HCEC 1CT (cell line): ENCODE measurements around the gene SLC10A3.

Source experiments
- DNase-seq: peaks from one replicate; pipeline ENCODE4 v3.0.0-alpha.2; 2017

The SLC10A3 gene

DNA sequence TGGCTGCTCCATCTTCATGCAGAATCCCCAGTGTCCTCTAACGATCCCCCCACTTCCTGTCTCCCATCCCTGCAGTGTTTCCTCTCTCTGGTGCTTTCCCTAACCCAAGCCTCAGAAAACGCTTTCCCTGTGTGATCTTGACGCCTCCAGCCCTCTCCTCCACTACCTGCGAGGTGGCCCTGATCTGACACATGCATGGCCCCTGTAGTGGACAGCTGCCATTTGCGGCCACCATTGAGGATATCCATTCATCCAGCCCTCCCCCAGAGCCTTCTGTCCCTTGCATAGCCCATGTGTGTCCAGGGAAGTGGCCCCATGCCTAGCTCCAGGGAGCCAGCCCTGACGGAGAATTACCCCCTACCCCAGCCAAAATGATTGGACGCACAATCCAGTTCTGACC, 7.1 kb downstream of the SLC10A3 start:
- no peak for DNase-seq

- no peak for DNase-seq
These were observed 7.6 kb downstream of the SLC10A3 start for GRCh38 chrX:154482786-154483185.

GRCh38 chrX:154481911-154482601, 8.4 kb downstream of the SLC10A3 start:
- no peak for DNase-seq

GRCh38 chrX:154481195-154481594, 9.2 kb downstream of the SLC10A3 start:
- DNase-seq: no peak

DNA sequence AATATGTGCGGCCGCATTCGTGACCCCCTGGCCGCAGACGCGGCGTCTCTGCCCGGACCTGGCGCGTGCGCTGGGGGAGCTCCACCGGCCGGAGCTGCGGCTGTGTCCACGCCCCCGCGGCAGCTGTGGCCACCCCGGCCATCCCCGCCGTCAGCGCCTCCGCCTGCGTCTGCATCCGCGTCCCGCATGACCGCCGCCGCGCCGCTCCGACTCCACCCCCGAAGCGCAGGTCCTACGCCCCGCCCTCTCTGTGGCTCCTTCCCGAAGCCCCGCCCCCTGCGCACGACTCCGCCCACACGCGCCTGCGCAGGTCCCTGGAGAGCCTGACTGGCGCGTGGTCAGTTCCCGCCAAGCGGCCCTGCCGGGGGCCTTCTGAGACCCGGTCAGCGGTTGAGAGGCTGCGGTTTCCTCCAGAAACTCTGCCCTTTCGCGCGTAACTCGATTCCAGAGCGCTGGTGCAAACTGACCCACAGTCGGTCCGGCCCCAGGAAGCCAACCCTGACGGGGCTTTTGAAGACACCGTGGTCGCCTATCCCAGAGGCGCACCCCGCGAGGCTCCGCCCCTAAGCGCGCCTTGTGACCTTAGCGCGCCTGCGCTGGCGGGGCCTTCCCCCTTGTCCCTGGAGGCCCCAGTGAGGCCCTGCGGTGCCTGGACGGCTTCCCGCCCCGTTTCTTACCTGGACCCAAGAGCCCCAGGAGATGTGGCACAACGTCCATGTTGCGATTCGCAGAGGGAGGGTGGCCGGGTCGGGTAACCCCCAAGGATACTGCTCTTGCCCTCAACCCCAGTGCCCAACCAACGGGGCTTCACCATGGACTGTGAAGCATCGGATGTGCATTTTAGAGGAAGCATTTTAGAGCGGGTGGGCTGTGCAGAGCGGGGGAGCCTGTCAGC, 11.5 kb downstream of the SLC10A3 start, which contains the start of gene LAGE3:
TSS of gene LAGE3 (minus strand) at position 554 of the 895 bp plus-strand sequence. CDS start at position 188, 366 bp downstream.
- peak; percentile 82 for DNase-seq

- no peak for DNase-seq
These were observed 12.4 kb downstream of the SLC10A3 start for GRCh38 chrX:154477891-154478477.

DNA sequence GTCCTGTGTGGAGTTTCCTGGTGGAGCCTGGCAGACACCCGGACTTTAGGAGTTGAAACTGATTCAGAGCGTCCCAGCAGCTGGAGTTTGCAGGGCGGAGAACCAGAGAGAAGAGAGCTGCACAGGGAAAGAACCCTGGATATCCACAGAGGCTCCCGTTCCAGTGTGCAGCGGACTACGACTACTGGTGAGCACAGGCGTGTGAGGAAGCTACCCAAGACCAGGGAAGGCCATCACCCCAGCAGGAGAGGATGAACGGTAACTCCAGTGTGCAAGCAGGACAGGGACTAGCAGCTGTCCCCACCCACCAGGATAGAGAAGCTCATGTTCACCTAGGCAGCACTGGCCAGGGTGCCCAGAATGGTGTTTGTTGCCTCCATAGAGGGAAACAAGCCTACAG, 13.6 kb downstream of the SLC10A3 start:
- no peak for DNase-seq

GRCh38 chrX:154473683-154474082, 16.7 kb downstream of the SLC10A3 start:
- no peak for DNase-seq

- DNase-seq: no peak
These were observed 17.5 kb downstream of the SLC10A3 start for GRCh38 chrX:154472685-154473632.

DNA sequence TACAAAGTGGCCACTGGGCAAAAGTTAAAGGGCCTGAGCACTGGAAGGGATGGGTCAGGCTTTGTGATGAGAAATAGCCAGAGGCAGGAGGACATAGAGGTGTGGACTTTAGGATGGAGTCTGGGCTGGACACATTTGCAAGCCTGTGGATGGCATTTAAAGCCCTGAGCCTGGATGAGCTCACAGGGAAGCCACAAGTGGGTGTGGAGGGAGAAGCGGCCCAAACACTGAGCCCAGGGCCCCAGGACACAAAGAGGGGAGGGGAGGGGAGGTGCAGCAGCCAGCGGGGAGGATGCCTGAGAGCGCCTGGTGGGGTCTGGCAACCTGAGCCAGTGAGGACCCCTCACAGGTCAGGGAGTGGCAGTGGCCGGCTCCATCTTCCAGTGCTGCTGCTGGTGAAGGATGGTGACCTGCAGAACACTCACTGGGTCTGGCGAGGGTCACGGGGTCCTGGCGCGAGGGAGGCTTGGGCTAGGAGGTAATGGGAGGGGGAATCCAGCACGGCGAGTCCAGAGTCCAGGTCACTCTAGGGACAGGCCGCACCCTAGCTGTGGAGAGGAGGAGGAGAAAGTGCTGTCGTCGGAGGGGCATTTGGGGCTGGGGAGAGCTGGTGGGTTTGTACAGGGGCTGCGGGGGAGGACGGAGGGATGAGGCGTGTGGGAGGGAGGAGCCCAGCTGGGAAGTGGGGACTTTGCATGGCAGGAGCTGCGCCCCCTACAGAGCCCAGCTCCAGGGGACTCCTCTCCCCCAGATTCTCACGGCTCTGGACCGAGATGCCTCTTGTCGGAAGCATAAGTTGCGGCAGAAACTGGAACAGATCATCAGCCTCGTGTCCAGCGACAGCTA, 18.4 kb downstream of the SLC10A3 start:
- DNase-seq: no peak

DNA sequence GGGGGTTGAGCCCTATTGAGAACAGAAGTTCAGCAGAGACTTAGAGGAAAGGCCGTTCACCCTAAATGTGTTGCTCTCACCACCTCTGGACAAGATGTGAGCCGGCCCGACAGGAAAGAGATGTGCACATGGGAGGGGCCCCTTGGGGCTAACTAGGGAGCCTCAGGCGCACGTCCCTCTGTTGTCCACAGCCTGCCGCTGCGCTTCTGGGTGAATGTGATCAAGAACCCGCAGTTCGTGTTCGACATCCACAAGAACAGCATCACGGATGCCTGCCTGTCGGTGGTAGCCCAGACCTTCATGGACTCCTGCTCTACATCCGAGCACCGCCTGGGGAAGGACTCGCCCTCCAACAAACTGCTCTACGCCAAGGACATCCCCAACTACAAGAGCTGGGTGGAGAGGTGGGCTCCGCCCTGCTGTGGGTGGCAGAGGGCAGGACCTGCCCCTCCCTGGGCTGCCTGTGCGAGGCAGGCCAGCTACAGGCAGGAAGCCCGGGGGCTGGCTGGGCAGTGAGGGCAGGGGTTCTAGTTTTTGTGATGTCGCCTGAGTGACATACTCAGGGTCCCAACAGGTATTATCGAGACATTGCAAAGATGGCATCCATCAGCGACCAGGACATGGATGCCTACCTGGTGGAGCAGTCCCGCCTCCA, 19.4 kb downstream of the SLC10A3 start:
- no peak for DNase-seq

- no peak for DNase-seq
These were observed 20.0 kb downstream of the SLC10A3 start for GRCh38 chrX:154470434-154470833.

DNA sequence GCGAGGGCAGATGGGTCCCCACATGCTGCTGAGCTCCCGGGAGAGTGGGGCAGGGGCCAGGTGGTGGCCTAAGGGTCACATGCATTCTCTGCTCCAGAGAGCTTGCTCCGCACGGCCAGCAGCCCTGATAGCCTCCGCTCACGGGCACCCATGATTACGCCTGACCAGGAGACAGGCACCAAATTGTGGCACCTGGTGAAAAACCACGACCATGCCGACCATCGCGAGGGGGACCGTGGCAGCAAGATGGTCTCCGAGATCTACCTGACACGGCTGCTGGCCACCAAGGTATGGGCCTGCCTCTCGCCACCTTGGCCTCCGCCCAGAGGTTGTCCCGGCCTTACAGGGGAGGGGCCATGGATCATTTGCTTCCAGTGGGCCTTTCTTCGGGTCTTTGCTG, 20.5 kb downstream of the SLC10A3 start:
- no peak for DNase-seq

GRCh38 chrX:154469114-154469513, 21.3 kb downstream of the SLC10A3 start:
- no peak for DNase-seq

- DNase-seq: no peak
These were observed 22.2 kb downstream of the SLC10A3 start for GRCh38 chrX:154468217-154468616.

- no peak for DNase-seq
These were observed 22.9 kb downstream of the SLC10A3 start for GRCh38 chrX:154467556-154467955.

DNA sequence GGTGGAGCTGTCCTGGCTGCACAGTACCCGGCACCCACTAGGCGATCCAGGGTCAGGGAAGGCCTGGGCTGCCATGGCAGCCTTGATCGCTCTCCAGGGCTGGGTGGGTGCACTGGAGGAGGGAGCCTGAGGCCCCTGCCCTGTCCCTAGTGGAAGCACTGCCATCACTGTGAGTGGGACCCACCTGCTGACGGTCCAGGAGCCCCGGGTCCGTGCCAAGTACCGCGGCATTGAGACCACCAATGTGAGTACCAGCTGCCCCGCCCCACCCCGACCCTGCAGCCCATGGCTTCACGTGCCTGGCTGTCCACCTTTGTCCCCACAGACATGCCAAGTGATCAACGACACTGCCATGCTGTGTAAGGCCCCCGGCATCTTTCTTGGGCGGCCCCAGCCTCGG, 23.5 kb downstream of the SLC10A3 start:
- DNase-seq: no peak

- DNase-seq: no peak
These were observed 24.4 kb downstream of the SLC10A3 start for GRCh38 chrX:154466036-154466435.

GRCh38 chrX:154465601-154466000, 24.8 kb downstream of the SLC10A3 start:
- no peak for DNase-seq

DNA sequence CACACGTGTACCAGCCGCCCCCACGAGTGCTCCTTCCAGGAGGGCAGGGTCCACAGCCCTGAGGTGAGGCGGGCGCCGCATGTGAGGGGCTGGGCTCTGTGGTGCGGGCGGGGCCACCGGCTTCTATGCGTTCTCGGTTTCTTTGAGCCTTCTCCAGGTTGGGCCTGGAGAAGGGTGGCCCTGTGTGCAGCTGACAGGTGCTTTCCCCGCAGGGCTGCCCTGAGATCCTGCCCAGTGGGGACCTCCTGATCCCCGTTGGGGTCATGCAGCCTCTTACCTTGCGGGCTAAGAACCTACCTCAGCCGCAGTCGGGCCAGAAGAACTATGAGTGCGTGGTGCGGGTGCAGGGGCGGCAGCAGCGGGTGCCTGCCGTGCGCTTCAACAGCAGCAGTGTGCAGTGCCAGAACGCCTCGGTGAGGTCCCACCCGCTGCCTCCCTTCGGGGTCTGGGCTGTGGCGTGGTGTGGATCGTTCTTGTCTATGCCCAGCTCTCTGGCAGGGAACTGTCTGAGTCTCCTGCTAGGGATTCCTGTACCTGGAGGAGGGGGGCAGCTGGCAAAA, 25.5 kb downstream of the SLC10A3 start:
- no peak for DNase-seq
